ENCODE measurements around the gene BARX1. TPM values are rescaled to one million over a fixed set of nuclear protein-coding genes. Genes with fewer than 3 reads are reported as not detected.
"Not testable (repeated sequence)": the region's sequence is repeated elsewhere in the genome, so short reads cannot be mapped to it uniquely, and the experiment has no call there.

BARX1 gene
- polyA plus RNA-seq, 3 donors = 0.33 to 0.67 (median 0.63) TPM

DNA sequence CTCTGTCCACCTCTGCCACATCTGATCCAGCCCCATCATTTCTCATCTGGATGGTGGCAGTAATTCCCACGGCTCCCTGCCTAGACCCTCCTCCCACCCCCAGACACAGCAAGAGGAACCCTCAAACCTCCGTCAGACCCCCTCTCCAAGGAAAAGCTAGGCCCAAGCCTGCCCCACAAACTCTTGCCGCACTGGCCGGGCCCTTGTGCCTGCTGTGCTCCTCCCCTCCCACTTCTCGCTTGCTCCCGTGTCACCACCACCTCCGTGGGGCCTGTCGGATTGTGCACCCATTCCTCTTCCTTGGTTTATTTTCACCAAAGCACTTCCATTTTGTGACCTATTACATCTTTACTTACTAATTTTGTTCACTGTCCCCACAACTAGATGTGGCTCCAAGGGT lies 14.2 kb downstream of the BARX1 start:
- DNase-seq (ENCODE audit: extremely low read depth in 1 of 11, low read depth in 9 of 11, low spot score in 4 of 11) = no peak

DNA sequence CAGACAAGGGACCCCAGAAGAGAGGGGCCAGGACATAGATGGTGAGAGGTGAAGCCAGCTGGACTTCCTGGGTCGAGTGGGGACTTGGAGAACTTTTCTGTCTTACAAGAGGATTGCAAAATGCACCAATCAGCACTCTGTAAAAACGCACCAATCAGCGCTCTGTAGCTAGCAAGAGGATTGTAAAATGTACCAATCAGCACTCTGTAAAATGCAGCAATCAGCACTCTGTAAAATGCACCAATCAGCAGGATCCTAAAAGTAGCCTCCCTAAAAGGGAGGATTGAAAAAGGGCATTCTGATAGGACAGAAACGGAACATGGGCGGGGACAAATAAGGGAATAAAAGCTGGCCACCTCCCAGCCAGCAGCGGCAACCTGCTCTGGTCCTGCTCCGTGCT lies 15.6 kb downstream of the BARX1 start:
- DNase-seq (ENCODE audit: extremely low read depth in 1 of 11, low read depth in 9 of 11, low spot score in 4 of 11) = not testable (repeated sequence)

DNA sequence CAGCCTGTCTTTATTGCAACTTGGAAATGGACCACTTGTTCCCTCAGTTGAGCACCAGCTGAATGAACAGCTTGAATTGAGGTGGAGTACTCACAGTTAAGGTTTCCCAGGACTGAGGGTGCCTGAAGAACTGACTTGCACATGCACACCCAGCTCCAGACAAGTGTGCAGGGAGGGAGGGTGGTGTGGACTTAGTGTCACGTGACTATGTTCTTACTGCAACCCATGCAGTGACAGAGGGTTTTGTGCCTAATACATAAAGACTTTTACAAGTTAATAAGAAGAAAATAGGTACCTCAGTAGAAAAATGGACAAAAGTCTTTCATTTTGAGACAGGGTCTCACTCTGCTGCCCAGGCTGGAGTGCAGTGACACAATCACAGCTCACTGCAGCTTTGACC lies 18.0 kb downstream of the BARX1 start:
- DNase-seq (ENCODE audit: extremely low read depth in 1 of 11, low read depth in 9 of 11, low spot score in 4 of 11) = no peak

DNA sequence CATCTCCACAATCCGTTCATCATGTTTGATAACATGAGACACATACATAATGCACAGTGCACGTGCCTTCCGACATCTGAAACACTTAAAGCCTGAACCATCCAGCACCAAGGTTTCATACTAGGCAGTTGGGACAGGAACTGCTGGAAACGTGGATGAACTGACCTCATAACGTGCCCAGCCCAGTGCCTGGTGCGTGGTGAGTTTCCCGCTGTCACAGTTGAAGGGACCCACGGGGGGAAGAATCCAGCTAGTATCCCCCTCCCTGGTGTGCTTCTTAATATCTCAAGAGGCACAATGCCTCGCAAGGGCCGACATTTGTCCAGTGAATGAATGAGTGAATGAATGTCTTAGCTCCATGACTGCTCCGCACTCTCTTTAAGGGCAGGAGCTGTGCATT lies 23.2 kb downstream of the BARX1 start:
- DNase-seq (ENCODE audit: extremely low read depth in 1 of 11, low read depth in 9 of 11, low spot score in 4 of 11) = no peak

DNA sequence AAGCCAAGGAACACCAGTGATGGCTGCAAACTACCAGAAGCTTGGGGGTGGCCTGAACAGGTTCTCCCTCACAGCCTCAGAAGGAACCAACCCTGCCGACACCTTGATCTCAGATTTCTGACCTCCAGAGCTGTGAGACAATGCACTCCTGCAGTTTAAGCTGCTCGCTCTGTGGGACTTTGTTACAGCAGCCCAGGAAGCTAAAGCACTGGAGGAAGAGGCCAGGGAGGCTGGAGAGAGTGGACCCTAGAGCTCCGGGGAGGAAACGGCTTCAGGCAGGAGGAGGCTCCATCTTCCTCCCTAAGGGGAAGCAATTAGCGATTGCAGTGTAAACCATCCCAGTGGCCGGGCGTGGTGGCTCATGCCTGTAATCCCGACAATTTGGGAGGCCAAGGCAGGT lies 25.1 kb downstream of the BARX1 start:
- DNase-seq (ENCODE audit: extremely low read depth in 1 of 11, low read depth in 9 of 11, low spot score in 4 of 11) = no peak

DNA sequence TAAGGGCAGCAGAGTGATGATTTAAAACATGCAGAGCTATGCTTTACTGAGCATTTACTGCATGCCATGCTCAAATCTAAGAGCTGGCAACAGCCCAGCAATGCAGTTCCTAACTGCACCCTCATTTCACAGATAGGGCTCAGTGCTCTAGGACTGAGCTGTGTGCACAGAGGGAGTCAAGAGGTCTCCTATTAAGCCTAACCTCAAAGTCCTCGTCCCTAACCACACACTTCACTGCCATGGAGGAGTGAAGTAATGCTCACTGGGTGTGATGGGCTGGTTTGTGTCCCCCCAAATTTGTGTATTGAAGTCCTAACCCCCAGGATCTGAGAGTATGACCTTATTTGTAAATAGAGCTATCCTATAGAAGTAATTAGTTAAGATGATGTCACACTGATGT lies 25.9 kb downstream of the BARX1 start:
- DNase-seq (ENCODE audit: extremely low read depth in 1 of 11, low read depth in 9 of 11, low spot score in 4 of 11) = no peak

DNA sequence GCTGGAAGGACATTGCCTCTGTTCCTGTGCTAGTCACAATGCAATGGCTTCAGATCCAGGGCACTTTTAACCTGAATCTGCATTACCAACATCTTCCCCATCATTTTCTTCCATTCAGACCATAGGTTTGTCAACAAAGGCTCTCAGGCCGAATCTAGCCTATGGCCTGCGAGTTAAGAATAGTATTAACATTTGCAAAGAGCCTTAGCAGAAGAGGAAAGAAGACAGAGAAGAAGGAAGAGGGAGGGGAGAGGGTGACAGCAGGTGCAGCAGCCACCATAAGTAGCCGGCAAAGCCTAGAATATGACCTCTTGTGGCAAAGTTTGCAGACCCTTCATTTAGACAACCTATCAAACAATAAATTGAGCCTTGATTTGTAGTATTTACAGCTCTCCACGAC lies 32.6 kb downstream of the BARX1 start:
- DNase-seq (ENCODE audit: extremely low read depth in 1 of 11, low read depth in 9 of 11, low spot score in 4 of 11) = no peak

DNA sequence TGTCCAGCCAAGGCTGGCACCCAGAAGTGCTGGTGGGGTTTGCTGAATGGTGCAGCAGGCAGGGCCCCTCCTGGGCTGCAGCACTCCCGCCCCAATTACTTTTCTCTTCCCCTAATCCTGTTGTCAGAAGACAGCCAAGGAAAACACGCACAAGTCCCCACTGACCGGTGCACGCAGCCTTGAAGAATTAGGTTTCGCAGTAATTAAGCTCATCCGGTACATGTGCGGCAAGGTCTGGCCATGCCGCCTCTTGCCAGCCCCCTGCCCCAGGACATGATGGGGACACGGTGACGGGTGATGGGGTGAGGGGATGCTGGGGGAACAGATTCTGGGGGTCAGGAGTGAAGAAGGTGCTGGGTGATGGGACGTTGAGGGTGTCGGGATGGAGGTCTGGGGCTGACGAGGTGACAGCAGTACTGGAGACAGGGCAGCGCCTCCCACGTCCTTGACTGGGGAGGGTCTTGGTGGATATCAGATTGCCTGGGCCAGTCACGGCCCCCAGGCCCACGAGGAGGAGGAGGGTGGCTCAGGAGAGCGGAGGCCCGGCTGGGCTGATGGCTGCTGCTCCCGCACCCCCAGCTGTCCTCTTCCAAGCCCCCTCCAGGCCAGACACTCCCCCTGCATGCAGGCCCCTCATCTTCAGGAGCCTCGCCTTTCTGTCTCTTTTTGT lies 34.9 kb downstream of the BARX1 start:
- peak in 2 of 11 donors; percentile 11 to 22 for DNase-seq (ENCODE audit: extremely low read depth in 1 of 11, low read depth in 9 of 11, low spot score in 4 of 11)

DNA sequence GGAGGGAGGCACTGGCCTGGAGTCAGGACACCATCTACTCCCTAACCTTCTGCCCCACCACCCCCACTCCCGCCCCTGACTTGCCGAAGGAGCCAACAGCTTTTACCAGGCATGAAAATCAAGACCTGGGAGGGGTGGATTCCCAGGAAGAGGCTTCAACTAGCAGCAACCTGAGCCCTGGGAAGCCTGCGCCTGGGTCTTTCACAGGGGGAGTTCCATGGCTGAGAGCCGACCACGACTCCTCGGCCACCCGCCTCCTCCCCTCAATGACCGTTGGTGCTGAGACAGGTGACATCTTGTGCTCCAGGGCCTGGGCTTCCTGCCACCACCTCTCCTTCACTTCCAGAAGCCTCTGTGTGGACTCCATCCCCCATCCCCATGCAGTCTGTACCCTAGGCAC lies 37.1 kb downstream of the BARX1 start:
- peak in 1 of 11 donors; percentile 15 for DNase-seq (ENCODE audit: extremely low read depth in 1 of 11, low read depth in 9 of 11, low spot score in 4 of 11)

DNA sequence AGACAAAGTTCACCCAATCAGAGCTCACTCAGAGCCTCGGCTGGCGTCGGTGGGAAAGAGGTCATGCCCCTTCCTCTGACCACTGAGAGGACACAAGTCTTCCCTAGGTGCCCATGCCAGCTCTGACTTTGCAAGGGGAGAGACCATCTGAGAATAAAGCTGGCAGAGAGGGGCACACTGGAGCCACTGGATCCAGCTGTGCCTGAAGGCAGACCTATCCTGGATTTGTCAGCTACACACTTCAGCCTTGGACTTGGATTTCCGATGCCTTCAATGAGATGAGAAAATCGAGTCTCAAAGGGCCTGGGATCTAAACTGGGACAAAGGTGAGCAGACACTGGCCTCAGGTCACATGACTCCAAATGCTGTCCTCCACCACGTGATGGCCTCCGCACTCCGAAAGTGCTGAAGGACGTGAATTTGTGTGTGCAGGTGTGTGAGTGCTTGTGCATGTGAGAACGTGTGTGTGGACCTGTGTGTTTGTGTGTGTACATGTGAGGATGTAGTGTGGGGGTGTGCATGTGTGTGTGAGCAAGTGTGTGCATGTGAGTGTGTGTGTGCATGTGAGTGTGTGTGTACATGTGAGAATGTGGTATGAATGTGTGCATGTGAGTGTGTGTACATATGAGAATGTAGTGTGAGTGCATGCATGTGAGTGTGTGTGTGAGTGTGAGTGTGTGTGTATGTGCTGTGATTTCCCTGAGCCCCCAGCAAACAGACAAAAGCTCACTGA lies 37.9 kb downstream of the BARX1 start:
- no peak for DNase-seq (ENCODE audit: extremely low read depth in 1 of 11, low read depth in 9 of 11, low spot score in 4 of 11)

DNA sequence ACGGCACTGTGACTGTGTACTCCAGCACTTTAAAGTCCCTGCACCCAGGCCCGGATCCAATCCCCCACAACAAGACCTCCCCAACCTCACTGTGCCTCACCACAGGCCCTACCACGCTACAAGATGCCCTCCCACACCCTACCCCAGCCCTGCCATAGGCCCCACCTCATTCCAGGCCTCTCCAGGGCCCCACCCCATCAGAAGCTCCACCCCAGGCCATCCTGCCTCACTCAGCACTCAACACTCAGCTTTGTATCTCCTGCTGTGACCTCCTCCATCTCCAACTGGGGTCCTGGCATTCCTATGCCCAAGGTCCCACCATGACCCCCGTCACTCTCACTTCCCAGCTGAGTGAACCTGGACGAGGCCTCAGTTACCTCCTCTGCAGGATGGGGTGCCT lies 38.8 kb downstream of the BARX1 start:
- no peak for DNase-seq (ENCODE audit: extremely low read depth in 1 of 11, low read depth in 9 of 11, low spot score in 4 of 11)

DNA sequence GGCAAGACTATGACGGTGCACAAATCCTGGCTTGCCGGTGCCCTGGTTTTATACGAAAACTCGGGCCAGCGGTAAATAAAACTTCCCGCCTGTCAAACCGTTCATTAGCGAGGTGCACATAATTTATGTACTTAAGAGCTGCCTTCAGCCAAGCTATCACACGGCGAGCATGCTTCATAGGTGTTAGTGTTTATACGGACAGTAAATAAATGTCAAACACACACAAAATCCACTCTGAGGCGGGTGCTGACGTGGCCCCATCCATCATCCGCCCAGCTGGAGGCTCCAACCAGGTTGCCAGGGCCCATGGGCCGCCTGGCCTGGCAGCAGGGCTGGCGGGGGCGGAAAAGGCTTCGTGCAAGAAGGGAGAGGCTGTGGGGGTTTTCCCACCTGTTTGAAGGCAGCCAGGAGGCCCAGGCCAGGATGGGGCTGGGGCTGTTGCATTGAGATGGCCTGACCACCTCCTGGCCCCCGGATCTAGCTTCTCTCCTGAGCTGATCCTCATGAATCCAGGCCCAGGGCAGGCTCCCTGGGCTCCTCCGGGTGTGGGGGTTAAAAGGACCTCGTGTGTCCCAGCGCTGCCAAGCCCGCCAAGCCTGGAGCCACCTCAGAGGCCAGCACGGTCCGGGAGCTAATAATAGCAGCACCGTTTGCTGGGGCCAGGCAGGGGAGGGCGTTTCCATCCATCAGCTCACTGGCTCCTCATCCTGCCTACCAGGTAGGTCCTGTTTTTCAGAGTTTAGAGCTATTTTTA lies 43.2 kb downstream of the BARX1 start:
- DNase-seq (ENCODE audit: extremely low read depth in 1 of 11, low read depth in 9 of 11, low spot score in 4 of 11) = peak in 2 of 11 donors; percentile 17 to 18

DNA sequence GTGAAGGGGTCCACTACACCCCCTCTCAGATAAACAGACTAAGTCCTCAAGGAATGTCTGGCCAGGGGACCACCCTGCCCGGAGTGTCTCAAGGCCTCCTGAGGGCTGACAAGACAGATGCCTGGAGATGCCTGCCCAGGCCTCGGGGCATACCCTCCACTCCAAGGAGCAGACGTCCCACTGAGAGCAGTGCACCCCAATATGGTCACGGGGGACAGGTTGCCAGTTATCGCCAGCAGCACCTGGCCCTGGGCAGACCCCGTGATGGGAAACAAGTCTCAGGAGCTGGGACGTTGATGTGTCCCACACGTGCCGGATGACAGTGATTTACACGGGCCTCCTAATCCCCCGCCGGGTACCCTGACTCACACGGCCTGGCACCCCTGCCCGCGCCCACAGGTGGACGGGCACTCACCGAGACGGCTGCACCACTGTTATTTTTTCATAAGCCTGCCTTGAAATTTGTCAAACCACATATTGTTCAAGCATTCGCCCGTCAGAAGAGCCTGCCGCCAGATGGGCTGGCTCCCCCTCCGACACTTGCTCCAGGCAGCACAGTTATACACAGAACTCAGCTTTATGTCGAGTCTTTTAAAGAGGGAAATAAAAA lies 43.9 kb downstream of the BARX1 start:
- DNase-seq (ENCODE audit: extremely low read depth in 1 of 11, low read depth in 9 of 11, low spot score in 4 of 11) = no peak

DNA sequence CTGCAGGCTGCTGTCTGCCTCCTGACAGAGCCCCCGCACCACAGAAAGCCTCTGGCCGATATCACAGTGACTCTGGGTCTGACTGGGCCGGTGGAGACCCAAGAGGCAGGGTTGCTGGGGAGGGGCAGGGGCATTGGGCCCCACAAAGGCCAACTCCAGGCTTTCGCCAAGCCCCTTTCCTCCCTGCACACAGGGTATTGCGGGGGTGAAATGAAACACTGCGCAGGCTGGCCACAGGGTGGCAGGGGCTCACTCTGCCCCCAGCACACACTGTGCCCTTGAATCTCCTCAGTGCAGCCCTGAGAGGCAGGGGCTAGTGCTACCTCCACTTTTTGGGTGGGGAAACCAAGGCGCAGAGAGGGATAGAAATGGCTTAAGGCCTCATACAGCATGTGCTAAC lies 44.6 kb downstream of the BARX1 start:
- DNase-seq (ENCODE audit: extremely low read depth in 1 of 11, low read depth in 9 of 11, low spot score in 4 of 11) = no peak

DNA sequence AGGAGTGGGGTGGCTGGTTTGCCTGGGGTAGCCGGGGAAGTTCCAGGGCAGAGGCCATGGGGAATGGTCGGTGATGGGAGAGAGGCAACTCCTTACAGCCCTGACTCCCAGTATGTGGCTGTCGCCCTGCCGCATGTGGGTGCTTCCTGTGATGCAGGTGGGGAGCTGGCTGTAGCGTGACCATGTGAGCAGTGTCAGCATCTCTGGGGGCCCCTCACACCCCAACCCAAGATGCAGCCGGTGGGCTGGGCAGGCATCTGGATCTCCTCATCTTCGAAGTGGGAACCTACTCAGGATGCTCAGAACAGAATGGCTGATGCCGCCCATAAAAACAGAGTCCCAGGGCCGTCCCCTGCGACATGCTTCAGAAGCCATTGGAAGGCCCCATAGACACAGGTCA lies 45.0 kb downstream of the BARX1 start:
- no peak for DNase-seq (ENCODE audit: extremely low read depth in 1 of 11, low read depth in 9 of 11, low spot score in 4 of 11)

DNA sequence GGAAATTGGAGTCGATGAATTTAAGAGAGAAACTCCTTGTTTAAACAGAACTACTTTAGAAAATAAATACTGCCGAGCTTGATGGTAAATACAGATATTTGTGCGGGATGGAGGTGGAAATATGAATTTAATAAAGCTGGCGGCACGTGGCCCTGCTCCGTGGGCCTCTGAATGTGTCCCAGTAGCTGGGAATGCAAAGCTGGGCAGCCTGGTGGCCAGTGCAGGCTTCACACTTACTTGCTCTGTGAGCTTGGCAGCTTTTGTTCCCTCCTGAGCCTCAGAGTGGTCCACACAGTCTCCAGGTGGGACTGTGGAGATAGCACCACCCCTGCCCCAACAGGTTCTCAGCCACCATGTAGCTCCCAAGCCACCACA lies 45.9 kb downstream of the BARX1 start:
- DNase-seq (ENCODE audit: extremely low read depth in 1 of 11, low read depth in 9 of 11, low spot score in 4 of 11) = no peak

DNA sequence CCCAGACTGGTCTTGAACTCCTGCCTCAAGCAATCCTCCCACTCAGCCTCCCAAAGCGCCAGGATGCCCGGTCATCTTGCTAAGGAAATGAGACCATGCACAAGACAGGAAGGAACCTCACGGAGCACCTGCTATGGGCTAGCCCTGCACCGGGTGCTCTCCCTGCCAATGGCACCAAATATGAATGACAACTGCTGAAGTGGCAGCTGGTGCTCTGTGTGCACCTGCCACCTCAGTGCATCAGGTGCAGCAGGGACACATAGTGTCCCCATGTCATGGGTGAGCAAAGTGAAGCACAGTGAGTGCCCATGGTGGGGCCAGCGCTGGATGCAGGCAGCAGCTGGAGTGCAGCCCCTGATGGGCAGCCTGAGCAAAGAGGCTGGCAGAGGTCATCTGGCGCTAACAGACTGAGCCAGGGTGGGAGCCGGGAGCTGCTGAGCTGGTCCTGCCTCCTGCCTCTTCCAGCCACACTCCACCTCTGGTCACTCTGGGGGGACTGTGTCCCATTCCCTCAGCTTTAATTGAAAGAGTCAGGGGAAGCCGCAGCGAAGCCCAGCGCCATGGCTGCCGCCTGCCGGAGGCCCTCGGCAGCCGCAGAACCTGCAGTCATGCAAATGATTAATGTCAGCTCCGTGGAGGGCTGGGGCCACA lies 46.4 kb downstream of the BARX1 start:
- peak in 1 of 11 donors; percentile 7 for DNase-seq (ENCODE audit: extremely low read depth in 1 of 11, low read depth in 9 of 11, low spot score in 4 of 11)

DNA sequence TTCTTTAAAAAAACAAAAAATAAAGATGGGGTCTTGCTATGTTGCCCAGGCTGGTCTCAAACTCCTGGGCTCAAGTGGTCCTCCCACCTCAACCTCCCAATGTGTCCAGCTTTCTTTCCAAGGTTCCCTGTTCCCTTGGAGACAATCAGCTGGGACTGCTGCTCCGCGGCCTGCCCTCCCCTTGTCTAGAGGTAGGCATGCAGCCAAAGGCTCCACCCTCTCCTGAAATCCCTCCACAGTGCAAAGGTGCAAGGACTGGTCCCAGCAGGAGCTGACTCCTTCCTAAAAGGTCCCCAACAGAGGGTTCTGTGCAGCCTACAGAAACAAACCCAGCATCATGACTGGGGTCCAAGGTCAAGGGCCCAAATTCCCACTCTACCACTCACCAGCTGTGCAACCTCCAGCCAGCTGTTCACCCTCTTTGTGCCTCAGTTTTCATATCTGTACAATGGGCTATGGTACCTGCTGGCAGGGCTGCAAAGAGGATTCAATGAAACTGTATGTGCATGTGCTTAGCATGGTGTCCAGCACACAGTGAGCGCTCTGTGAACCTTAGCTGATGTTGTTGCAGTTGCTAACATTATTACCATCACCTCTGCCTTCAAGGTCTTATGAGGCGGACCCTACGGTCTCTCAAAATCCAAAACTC lies 47.5 kb downstream of the BARX1 start:
- DNase-seq (ENCODE audit: extremely low read depth in 1 of 11, low read depth in 9 of 11, low spot score in 4 of 11) = no peak

Data from renal cortex interstitium (tissue), 11 donors.